Measurements from ENCODE around the gene SBK3.

DNA sequence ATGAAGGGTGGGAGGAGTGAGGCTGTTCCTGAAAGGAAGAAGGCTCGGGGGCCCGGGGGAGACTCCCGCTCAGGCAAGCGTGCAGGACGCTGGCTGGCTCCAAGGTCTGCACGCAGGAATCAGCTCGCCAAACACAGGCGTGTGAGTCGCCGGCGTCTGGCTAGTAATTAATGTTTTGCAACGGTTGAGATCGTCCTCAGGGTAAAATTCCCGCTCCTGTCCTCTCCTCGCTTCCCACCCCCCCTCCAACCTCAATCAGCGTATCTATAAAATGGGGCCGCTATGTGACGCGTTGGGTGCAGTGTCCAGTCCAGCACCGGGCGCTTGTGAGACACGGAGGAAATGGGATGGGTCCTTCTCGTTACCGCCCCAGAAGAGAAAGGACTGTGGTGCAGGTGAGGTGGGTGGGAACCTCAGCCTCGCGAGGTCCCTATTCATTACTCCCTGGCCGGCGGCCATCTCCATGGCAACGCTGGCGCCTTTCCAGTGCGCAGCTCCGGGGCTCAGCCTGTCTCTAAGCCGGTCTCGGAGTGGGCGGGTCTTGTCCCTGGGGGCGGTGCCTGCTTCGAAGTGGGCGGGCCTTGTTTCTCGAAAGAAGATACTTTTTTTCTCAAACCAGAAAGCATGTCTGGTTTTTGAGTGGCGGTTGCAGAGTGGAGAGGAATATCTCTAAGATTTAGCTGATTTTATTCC lies 41.8 kb upstream of the SBK3 start:
- TF ChIP-seq FOXJ3 (CRISPR knock-in tag; IDR thresholded peaks at IDR 0.05): no peak
- no peak for TF ChIP-seq EP300 (IDR thresholded peaks at IDR 0.05; ENCODE audit: borderline replicate concordance in 1 of 2, low read depth in 1 of 2, low read length in 1 of 2)
- TF ChIP-seq, protein P1, sequence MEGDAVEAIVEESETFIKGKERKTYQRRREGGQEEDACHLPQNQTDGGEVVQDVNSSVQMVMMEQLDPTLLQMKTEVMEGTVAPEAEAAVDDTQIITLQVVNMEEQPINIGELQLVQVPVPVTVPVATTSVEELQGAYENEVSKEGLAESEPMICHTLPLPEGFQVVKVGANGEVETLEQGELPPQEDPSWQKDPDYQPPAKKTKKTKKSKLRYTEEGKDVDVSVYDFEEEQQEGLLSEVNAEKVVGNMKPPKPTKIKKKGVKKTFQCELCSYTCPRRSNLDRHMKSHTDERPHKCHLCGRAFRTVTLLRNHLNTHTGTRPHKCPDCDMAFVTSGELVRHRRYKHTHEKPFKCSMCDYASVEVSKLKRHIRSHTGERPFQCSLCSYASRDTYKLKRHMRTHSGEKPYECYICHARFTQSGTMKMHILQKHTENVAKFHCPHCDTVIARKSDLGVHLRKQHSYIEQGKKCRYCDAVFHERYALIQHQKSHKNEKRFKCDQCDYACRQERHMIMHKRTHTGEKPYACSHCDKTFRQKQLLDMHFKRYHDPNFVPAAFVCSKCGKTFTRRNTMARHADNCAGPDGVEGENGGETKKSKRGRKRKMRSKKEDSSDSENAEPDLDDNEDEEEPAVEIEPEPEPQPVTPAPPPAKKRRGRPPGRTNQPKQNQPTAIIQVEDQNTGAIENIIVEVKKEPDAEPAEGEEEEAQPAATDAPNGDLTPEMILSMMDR (IDR thresholded peaks at IDR 0.05): no peak
- no peak for TF ChIP-seq FOSL2 (IDR thresholded peaks at IDR 0.05; ENCODE audit: borderline replicate concordance, low read depth)
- TF ChIP-seq POLR2AphosphoS5 (IDR thresholded peaks at IDR 0.05; ENCODE audit: low read depth, low read length): no peak
- no peak for TF ChIP-seq SIN3A (IDR thresholded peaks at IDR 0.05; ENCODE audit: borderline replicate concordance, low read depth, low read length)
- no peak for TF ChIP-seq SMC3 (IDR thresholded peaks at IDR 0.05; ENCODE audit: low read depth, low read length)
- TF ChIP-seq, protein P2, sequence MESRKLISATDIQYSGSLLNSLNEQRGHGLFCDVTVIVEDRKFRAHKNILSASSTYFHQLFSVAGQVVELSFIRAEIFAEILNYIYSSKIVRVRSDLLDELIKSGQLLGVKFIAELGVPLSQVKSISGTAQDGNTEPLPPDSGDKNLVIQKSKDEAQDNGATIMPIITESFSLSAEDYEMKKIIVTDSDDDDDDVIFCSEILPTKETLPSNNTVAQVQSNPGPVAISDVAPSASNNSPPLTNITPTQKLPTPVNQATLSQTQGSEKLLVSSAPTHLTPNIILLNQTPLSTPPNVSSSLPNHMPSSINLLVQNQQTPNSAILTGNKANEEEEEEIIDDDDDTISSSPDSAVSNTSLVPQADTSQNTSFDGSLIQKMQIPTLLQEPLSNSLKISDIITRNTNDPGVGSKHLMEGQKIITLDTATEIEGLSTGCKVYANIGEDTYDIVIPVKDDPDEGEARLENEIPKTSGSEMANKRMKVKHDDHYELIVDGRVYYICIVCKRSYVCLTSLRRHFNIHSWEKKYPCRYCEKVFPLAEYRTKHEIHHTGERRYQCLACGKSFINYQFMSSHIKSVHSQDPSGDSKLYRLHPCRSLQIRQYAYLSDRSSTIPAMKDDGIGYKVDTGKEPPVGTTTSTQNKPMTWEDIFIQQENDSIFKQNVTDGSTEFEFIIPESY (IDR thresholded peaks at IDR 0.05; ENCODE audit: borderline replicate concordance, low read depth): no peak
- TF ChIP-seq, protein P3, sequence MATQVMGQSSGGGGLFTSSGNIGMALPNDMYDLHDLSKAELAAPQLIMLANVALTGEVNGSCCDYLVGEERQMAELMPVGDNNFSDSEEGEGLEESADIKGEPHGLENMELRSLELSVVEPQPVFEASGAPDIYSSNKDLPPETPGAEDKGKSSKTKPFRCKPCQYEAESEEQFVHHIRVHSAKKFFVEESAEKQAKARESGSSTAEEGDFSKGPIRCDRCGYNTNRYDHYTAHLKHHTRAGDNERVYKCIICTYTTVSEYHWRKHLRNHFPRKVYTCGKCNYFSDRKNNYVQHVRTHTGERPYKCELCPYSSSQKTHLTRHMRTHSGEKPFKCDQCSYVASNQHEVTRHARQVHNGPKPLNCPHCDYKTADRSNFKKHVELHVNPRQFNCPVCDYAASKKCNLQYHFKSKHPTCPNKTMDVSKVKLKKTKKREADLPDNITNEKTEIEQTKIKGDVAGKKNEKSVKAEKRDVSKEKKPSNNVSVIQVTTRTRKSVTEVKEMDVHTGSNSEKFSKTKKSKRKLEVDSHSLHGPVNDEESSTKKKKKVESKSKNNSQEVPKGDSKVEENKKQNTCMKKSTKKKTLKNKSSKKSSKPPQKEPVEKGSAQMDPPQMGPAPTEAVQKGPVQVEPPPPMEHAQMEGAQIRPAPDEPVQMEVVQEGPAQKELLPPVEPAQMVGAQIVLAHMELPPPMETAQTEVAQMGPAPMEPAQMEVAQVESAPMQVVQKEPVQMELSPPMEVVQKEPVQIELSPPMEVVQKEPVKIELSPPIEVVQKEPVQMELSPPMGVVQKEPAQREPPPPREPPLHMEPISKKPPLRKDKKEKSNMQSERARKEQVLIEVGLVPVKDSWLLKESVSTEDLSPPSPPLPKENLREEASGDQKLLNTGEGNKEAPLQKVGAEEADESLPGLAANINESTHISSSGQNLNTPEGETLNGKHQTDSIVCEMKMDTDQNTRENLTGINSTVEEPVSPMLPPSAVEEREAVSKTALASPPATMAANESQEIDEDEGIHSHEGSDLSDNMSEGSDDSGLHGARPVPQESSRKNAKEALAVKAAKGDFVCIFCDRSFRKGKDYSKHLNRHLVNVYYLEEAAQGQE (IDR thresholded peaks at IDR 0.05; ENCODE audit: low read depth, low read length): no peak
- TF ChIP-seq, protein P4, sequence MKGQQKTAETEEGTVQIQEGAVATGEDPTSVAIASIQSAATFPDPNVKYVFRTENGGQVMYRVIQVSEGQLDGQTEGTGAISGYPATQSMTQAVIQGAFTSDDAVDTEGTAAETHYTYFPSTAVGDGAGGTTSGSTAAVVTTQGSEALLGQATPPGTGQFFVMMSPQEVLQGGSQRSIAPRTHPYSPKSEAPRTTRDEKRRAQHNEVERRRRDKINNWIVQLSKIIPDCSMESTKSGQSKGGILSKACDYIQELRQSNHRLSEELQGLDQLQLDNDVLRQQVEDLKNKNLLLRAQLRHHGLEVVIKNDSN (IDR thresholded peaks at IDR 0.05; ENCODE audit: borderline replicate concordance, low read depth): no peak
